GM23338 (cell line): Measurements from ENCODE around the gene SENP5.

Source experiments
- CTCF ChIP-seq, 2 experiments: fragments of 200-600 bp in 1 of 2; sonication (generic) in 1 of 2; conservative IDR thresholded peaks; 2 replicates each; pipeline versions ENCODE4 v1.5.1 to v1.6.1; 2016 to 2017; ENCODE audit warnings: antibody characterized with exemption in 2 of 2, low read depth in 2 of 2, mild to moderate bottlenecking in 2 of 2, moderate library complexity in 1 of 2
- EZH2 ChIP-seq: fragments of 200-600 bp; sonication (generic); IDR thresholded peaks from one replicate; pipeline ENCODE4 v1.8.0; 2017; ENCODE audit warnings: antibody characterized with exemption, mild to moderate bottlenecking, low read depth; ENCODE audit not compliant: unreplicated experiment
- JUNB ChIP-seq: IDR thresholded peaks from one replicate; pipeline ENCODE4 v1.6.1; 2016; ENCODE audit warnings: antibody characterized with exemption; ENCODE audit not compliant: unreplicated experiment
- POLR2AphosphoS5 ChIP-seq: IDR thresholded peaks from 2 replicates; pipeline ENCODE4 v1.6.1; 2016; ENCODE audit warnings: antibody characterized with exemption, low read depth
- REST ChIP-seq: IDR thresholded peaks from one replicate; pipeline ENCODE4 v1.6.1; 2018; ENCODE audit warnings: antibody characterized with exemption; ENCODE audit not compliant: unreplicated experiment

- TF ChIP-seq EZH2 (no peak), POLR2AphosphoS5 (no peak), CTCF (conservative IDR thresholded peaks at IDR 0.05; ENCODE audit: low read depth in 2 of 2) (no peak), REST (no peak), JUNB (no peak)
These were observed 111.8 kb downstream of the SENP5 start for GRCh38 chr3:196979545-196979944.
